K562 (cell line): ENCODE measurements around the gene MALSU1. TPM values are rescaled to one million over a fixed set of nuclear protein-coding genes. Genes with fewer than 3 reads are reported as not detected.

Experiments
- ATF3 ChIP-seq, 2 experiments: fragments of 450-650 bp in 1 of 2; sonication (generic) in 1 of 2; formaldehyde crosslinking in 1 of 2; IDR thresholded peaks in 1 of 2; conservative IDR thresholded peaks in 1 of 2; 2 replicates each; pipeline versions ENCODE4 v1.6.1 to v1.8.1; 2016 to 2023; ENCODE audit warnings: mild to moderate bottlenecking in 2 of 2, moderate library complexity in 2 of 2, inconsistent platforms in 1 of 2, missing genetic modification reagents in 1 of 2
- CCAR2 ChIP-seq: fragments of 200-400 bp; formaldehyde crosslinking; IDR thresholded peaks from 2 replicates; pipeline ENCODE4 v1.6.1; 2017; ENCODE audit warnings: mild to moderate bottlenecking, low read depth, low read length
- CLOCK ChIP-seq: fragments of 250-450 bp; sonication (Bioruptor Pico); IDR thresholded peaks from 2 replicates; pipeline ENCODE4 v1.4.0; 2020; ENCODE audit warnings: mild to moderate bottlenecking, moderate library complexity, borderline replicate concordance
- EGR1 ChIP-seq: fragments of 450-650 bp; conservative IDR thresholded peaks from 2 replicates; pipeline ENCODE4 v1.6.1; 2017; ENCODE audit warnings: mild to moderate bottlenecking
- KLF1 ChIP-seq: fragments of 450-650 bp; IDR thresholded peaks from 2 replicates; pipeline ENCODE4 v1.6.1; 2016; ENCODE audit warnings: missing genetic modification characterization, missing compliant biosample characterization
- MAFF ChIP-seq: IDR thresholded peaks from 2 replicates; pipeline ENCODE4 v1.6.1; 2012; ENCODE audit warnings: low read length, improper control_type of control experiment
- MAFG ChIP-seq: fragments of 450-650 bp; conservative IDR thresholded peaks from 2 replicates; pipeline ENCODE4 v1.6.1; 2016; ENCODE audit warnings: missing genetic modification characterization, missing compliant biosample characterization
- NR4A1 ChIP-seq, 2 experiments: fragments of 250-450 bp in 1 of 2; fragments of 450-650 bp in 1 of 2; sonication (Bioruptor Pico) in 1 of 2; IDR thresholded peaks; 2 replicates each; pipeline versions ENCODE4 v1.4.0 to v1.6.1; 2016 to 2020; ENCODE audit warnings: mild to moderate bottlenecking in 2 of 2, missing compliant biosample characterization in 1 of 2, missing genetic modification characterization in 1 of 2, moderate library complexity in 1 of 2
- SMAD1 ChIP-seq: fragments of 150-350 bp; IDR thresholded peaks from 2 replicates; pipeline ENCODE4 v1.6.1; 2014; ENCODE audit warnings: low read length, low read depth; ENCODE audit not compliant: partially characterized antibody
- SMARCA4 ChIP-seq: fragments of 450-650 bp; IDR thresholded peaks from 2 replicates; pipeline ENCODE4 v1.6.1; 2016
- SPI1 ChIP-seq: IDR thresholded peaks from 2 replicates; pipeline ENCODE4 v1.6.1; 2011; ENCODE audit warnings: low read depth, low read length, control low read depth, borderline replicate concordance
- ZNF12 ChIP-seq: sonication (generic); formaldehyde crosslinking; IDR thresholded peaks from 2 replicates; pipeline ENCODE4 v1.4.0; 2020; ENCODE audit warnings: mild to moderate bottlenecking, missing genetic modification reagents
- ZNF316 ChIP-seq: fragments of 450-650 bp; IDR thresholded peaks from 2 replicates; pipeline ENCODE4 v1.6.1; 2016
- ZNF740 ChIP-seq, 3 experiments: fragments of 200-800 bp in 1 of 3; sonication (Bioruptor generic) in 1 of 3; sonication (generic) in 1 of 3; formaldehyde crosslinking in 1 of 3; IDR thresholded peaks; 2 replicates each; pipeline versions ENCODE4 v1.6.1 to v1.8.0; 2016 to 2022; ENCODE audit warnings: mild to moderate bottlenecking in 2 of 3, missing compliant biosample characterization in 2 of 3, missing genetic modification characterization in 2 of 3, missing genetic modification reagents in 1 of 3
- polyA plus RNA-seq, 8 experiments: library from polyadenylated mRNA; depleted of rRNA in 4 of 8; stranded (reverse) in 5 of 8; unstranded in 3 of 8; fragments of >200 nt; fragmentation: Nextera tagmentation in 2 of 8; fragmentation: Illumina TruSeq in 1 of 8; extraction: Ambion mirVana in 2 of 8; extraction: Trizol in 1 of 8; gene quantifications; 2 replicates each; pipeline versions ENCODE4 v1.2.1 to v1.2.3, GENCODE V29; 2011 to 2014; ENCODE audit warnings: inconsistent platforms in 1 of 8, missing spikeins in 1 of 8
- total RNA-seq, 7 experiments: library from RNA; depleted of rRNA in 6 of 7; stranded (reverse); fragments of >200 nt in 6 of 7; fragmentation: Illumina TruSeq in 2 of 7; extraction: Trizol in 2 of 7; gene quantifications; 2 replicates each; pipeline versions ENCODE4 v1.2.1 to v1.2.3, GENCODE V29; 2011 to 2021; ENCODE audit warnings: low replicate concordance in 1 of 7
- TF ChIP-seq, protein P1 (sequence below): fragments of 450-650 bp; formaldehyde crosslinking; IDR thresholded peaks from 2 replicates; pipeline ENCODE4 v1.4.0; 2020; ENCODE audit warnings: mild to moderate bottlenecking, moderate library complexity
- TF ChIP-seq, protein P2 (sequence below): IDR thresholded peaks from 3 replicates; pipeline ENCODE4 v1.6.1; 2011; ENCODE audit warnings: borderline replicate concordance, mild to moderate bottlenecking, moderate library complexity; ENCODE audit not compliant: insufficient read length; ENCODE audit errors: extremely low read depth

The MALSU1 gene
- total and polyA plus RNA-seq, 9 of the 15 experiments (the other 6 are each of a cell fraction or from before 2014, with no cell fraction given): 12.3 to 308 (median 81.2) TPM

- TF ChIP-seq CLOCK (CRISPR knock-in tag) (no peak), KLF1 (tag) (no peak), ATF3 (IDR thresholded peaks at IDR 0.05) (peak; percentile 91), ATF3 (CRISPR knock-in tag; conservative IDR thresholded peaks at IDR 0.05) (no peak), MAFG (tag) (peak; percentile 71), CCAR2 (no peak), EGR1 (peak; percentile 88), SMARCA4 (peak; percentile 92), ZNF316 (peak; percentile 87), SPI1 (peak; percentile 34; the same call in 1 of the 2 replicates), MAFF (peak; percentile 74; the same call in 1 of the 2 replicates), ZNF740 (CRISPR knock-in tag; IDR thresholded peaks at IDR 0.05) (no peak), ZNF740 (tag; IDR thresholded peaks at IDR 0.05) (no peak), ZNF12 (CRISPR knock-in tag) (no peak), NR4A1 (CRISPR knock-in tag; IDR thresholded peaks at IDR 0.05) (no peak), NR4A1 (tag; IDR thresholded peaks at IDR 0.05) (0 out of 2 replicates have a peak, but pooled peaks have one; percentile 33), SMAD1 (no peak)
- TF ChIP-seq, protein P1, sequence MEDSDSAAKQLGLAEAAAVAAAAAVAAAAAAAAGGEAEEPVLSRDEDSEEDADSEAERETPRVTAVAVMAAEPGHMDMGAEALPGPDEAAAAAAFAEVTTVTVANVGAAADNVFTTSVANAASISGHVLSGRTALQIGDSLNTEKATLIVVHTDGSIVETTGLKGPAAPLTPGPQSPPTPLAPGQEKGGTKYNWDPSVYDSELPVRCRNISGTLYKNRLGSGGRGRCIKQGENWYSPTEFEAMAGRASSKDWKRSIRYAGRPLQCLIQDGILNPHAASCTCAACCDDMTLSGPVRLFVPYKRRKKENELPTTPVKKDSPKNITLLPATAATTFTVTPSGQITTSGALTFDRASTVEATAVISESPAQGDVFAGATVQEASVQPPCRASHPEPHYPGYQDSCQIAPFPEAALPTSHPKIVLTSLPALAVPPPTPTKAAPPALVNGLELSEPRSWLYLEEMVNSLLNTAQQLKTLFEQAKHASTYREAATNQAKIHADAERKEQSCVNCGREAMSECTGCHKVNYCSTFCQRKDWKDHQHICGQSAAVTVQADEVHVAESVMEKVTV: no peak
- TF ChIP-seq, protein P2, sequence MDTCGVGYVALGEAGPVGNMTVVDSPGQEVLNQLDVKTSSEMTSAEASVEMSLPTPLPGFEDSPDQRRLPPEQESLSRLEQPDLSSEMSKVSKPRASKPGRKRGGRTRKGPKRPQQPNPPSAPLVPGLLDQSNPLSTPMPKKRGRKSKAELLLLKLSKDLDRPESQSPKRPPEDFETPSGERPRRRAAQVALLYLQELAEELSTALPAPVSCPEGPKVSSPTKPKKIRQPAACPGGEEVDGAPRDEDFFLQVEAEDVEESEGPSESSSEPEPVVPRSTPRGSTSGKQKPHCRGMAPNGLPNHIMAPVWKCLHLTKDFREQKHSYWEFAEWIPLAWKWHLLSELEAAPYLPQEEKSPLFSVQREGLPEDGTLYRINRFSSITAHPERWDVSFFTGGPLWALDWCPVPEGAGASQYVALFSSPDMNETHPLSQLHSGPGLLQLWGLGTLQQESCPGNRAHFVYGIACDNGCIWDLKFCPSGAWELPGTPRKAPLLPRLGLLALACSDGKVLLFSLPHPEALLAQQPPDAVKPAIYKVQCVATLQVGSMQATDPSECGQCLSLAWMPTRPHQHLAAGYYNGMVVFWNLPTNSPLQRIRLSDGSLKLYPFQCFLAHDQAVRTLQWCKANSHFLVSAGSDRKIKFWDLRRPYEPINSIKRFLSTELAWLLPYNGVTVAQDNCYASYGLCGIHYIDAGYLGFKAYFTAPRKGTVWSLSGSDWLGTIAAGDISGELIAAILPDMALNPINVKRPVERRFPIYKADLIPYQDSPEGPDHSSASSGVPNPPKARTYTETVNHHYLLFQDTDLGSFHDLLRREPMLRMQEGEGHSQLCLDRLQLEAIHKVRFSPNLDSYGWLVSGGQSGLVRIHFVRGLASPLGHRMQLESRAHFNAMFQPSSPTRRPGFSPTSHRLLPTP: no peak
These were observed 48.6 kb downstream of the MALSU1 start (continued) for GRCh38 chr7:23347682-23348180.
